HG03575 (cell line): Measurements from ENCODE around the gene MACO1.

Experiments
- ATAC-seq: cut with Tn5 transposase; IDR thresholded peaks from one replicate; pipeline ENCODE4 v1.9.1; 2021; ENCODE audit not compliant: unreplicated experiment, insufficient number of reproducible peaks, low FRiP score; ENCODE audit errors: extremely low read depth

MACO1 gene

DNA sequence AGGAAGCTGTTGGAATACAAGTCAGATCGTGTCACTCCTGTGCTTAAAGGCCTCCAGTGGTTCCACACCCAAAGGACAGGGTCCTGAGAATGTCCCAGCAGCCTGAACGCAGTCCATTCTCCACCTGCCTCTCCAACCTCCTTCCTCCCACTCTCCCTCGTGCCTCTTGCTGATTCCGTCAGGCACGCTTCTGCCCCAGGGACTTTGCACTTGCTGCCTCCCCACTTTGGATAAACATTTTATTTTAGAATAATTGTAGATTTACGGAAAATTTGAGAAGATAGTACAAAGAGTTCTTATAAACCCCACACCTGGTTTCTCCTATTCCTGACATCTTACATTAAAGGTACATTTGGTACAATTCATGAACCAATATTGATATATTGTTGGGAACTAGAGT, 84.3 kb downstream of the MACO1 start:
- no peak for ATAC-seq

DNA sequence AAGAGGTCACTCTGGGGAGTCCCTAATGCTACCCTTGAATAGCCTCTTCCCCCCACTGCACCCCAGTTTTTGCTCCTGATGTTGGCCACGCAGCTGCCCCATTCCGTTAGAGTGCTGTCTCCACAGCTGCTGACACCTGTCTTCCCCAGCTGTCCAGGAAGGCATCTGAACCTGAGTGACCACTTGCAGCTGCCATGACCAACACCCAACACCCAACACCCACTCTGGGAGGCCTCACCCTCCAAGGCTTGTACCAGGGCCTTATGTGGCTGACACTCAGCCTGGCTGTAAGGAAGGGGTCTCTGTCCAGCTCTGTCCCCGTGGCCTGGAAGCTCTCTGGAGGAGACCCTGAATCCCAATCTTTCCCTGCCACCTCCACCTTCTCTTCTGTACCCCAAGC, 86.0 kb downstream of the MACO1 start:
- ATAC-seq: no peak

DNA sequence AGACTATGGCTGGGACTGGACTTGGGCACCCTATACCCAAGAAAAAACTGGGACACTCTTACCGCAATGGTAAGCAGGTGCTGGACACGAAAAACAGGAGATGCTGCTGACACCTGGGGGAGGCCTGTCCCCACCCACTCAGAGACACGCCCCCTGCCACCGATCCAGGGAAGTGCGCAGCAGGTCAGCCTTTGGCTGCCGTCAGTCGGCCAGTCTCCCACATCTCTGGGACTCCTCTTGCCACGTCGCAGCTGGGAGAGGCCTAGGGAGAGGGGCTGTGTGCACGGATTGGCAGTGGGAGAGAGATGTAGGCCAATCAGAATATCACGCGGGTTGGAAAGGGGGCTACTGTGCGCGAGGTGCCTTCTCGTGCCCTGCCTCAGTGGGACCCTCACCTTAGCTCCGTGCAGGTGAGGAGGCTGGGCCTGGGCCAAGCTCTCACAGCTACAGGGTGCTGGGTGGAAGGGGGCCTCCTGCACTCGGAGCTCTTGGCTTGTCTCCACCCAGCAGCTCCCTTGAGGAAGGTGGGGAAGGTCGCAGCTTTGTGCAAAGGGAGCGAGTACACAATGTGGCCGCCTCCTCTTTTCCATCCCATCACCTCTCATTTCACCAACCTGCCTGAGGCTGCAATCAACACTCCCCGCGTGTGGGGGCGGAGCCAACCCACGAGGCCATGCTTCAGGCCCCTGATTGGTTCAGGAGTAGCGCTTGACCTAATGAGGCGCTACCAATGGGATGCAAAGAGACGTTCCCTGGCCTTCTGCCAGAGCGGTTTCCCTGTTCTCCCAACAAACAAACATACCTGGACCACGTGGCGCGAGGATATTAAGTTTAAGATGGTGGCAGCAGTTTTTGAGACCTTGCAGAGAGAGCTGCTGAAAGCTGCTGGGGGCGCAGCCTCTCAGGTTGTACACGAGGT, 87.0 kb downstream of the MACO1 start:
- ATAC-seq: no peak

GRCh38 chr1:25519624-25520023, 88.9 kb downstream of the MACO1 start:
- ATAC-seq: no peak

DNA sequence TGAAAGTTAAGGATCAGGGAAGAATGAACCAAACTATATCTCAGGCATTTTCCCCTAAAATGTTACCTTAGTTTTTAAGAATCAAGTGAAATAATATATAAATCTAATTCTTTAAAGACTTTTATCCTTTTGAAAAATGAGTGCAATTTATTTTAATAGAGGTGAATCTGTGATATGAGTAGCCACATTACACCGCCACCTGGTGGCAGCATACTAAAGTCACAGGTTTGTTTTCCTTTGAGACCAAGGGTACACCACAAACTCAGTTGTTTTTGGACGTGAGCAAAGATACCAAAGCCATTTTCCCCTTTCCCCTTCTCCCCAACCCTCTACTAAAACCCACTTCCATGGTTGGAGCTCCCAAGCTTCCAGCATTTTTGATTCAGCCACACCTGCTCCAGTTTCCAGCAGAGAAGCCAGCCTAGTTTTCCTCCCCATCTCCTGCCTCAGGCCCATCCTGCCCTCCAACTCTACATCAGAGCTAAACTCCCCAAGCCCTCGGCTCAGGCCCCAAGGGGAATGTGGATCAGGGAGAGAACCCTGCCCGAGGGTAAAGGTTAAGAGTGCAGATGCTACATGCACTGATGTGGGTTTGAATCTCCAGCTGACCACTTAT, 89.9 kb downstream of the MACO1 start:
- no peak for ATAC-seq

- ATAC-seq: no peak
Observed at GRCh38 chr1:25522031-25522655, 91.4 kb downstream of the MACO1 start.

DNA sequence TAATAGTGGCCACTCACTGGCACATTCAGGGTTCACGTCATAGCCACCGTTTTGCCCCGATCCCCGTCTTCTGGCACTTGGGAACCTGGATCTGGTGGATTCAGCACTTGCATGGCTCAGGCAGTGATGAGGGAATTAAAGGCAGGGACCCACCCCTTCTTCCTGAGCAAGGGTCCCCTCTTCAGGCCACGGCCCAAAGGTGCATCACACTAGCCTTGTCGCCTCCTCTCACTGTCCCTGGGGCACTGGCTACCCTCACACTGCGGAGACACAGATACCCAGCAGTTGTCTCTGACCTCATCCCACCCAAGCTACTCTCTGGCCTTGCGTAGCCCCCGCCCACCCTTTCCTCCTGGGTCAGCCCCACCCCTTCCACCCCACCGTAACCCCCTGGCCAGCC, 92.8 kb downstream of the MACO1 start:
- no peak for ATAC-seq

GRCh38 chr1:25524568-25525360, 94.1 kb downstream of the MACO1 start:
- ATAC-seq: no peak

DNA sequence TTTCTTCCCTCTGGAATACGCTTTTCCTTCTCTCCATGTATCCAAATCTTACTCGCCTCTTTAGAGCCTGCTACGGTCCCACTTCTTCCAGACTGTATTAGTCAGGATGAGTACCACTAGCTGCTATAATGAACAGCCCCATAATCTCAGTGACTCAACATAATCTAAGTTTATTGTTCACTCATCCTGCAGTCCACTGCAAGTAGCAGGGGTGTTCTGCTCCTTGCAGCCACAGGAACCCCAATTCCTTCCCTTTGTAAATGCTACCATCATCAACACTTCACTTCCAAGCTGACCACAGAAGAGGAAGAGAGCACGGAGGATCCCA, 94.6 kb downstream of the MACO1 start:
- ATAC-seq: no peak

- no peak for ATAC-seq
Observed at GRCh38 chr1:25526753-25527152, 96.1 kb downstream of the MACO1 start.

- no peak for ATAC-seq
Observed at GRCh38 chr1:25527226-25527846, 96.6 kb downstream of the MACO1 start.

- ATAC-seq: no peak
Observed at GRCh38 chr1:25527946-25528595, 97.4 kb downstream of the MACO1 start.

DNA sequence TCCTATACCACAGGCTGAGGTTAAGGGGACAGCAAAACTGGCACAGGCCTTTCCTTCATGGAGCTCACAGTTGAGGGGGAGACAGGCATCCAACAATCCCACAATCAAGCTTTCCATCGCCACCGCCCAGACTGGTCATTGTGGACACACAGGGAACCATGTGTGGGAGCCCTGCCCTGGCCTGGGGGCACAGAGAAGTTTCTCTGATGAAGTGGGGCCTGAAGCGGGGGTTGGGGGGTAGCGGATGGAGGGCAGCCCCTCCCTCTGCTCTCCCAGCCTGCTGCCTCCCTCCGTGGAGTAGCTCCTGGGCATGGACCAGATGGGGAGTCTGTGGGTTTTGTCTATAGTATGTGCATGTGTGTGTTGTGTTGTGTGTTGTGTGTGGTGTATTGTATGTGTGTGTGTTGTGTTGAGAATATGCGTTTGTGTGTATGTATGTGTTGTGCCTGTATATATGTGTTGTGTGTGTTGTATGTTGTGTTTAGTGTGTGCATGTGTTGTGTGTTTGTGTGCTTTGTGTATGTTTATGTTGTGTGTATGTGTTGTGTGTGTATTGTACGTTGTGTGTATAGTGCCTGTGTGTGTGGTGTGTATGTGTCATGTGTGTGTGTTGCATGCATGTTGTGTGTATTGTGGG, 98.3 kb downstream of the MACO1 start:
- ATAC-seq: no peak

GRCh38 chr1:25529518-25530185, 99.0 kb downstream of the MACO1 start:
- ATAC-seq: no peak

DNA sequence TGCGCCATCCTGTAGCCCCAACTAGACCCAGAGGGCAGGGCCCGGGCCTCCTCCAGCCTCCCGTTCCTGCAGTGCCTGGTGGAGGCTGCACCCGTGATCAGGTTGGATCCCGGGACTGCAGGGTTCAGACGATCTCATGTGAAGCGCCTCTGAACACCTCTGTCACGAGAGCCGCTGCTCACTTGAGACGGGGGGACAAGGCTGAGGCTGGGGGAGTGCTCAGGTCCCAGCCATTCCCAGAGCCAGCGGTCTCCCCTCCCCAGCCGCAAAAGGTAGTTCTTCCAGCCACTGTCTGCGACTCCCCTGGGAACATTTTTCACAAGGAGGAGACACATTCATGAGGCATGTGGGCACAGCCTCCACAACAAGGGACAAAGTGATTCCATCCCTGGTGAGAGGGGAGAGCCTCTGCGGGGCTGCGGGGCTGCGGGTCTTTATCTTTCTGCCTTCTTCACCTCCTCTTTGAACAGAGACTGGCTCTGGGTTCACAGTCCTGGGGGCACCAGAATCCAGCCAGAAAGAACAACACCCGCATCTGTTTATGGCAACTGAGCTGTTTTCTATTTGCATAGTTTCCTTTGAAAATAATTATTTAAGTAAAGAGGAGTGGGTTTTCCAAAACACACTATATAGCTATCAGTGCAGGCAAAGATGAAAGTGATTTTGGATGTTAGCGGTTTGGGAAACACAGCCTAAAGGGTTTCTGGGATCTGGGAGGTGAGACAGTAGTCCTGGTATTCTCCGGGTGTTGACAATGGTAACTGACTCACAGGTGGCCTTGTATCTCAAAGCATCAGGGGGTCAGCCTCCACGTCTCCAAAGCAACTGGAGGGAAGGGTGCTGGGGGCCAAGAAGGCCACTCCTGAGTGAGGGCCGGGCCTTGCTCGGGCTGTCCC, 99.7 kb downstream of the MACO1 start:
- ATAC-seq: no peak

GRCh38 chr1:25531082-25531461, 100.4 kb downstream of the MACO1 start:
- ATAC-seq: no peak

- no peak for ATAC-seq
Observed at GRCh38 chr1:25532970-25533369, 102.3 kb downstream of the MACO1 start.
